ENCODE results near the gene GTF2F2.

GRCh38 chr13:45298206-45298505 is 177.8 kb downstream of the GTF2F2 start:
- TF ChIP-seq CTCF (optimal IDR thresholded peaks at IDR 0.05 in 1 of 3, IDR thresholded peaks at IDR 0.05 in 1 of 3, conservative IDR thresholded peaks at IDR 0.05 in 1 of 3; ENCODE audit: extremely low read depth in 1 of 3, insufficient read depth in 2 of 3, low read length in 3 of 3) (no peak), EZH2 (IDR thresholded peaks at IDR 0.05; ENCODE audit: low read length) (no peak)
